Type B pancreatic cell (in vitro differentiated cells): ENCODE data around the gene GPR4. TPM values are rescaled to one million over a fixed set of nuclear protein-coding genes. Genes with fewer than 3 reads are reported as not detected.
"Not testable (repeated sequence)": the region's sequence is repeated elsewhere in the genome, so short reads cannot be mapped to it uniquely, and the experiment has no call there.

Experiments
- DNase-seq: peaks from one replicate; pipeline ENCODE4 v3.0.0; 2021; ENCODE audit warnings: mixed read lengths; ENCODE audit not compliant: unreplicated experiment; ENCODE audit errors: extremely low spot score
- H3K27ac Mint-ChIP-seq: 2 replicates; pipeline ENCODE4 v1.8.0; 2021; ENCODE audit warnings: mild to moderate bottlenecking, mixed read lengths
- H3K27me3 Mint-ChIP-seq: 2 replicates; pipeline ENCODE4 v1.8.0; 2021; ENCODE audit warnings: mixed read lengths
- H3K36me3 Mint-ChIP-seq: 2 replicates; pipeline ENCODE4 v1.8.0; 2021; ENCODE audit warnings: mixed read lengths
- H3K4me1 Mint-ChIP-seq: one replicate; pipeline ENCODE4 v1.8.0; 2021; ENCODE audit warnings: mixed read lengths; ENCODE audit not compliant: unreplicated experiment
- H3K4me3 Mint-ChIP-seq: 2 replicates; pipeline ENCODE4 v1.8.0; 2021; ENCODE audit warnings: mild to moderate bottlenecking, mixed read lengths
- H3K9me3 Mint-ChIP-seq: 2 replicates; pipeline ENCODE4 v1.8.0; 2021; ENCODE audit warnings: mixed read lengths
- CTCF ChIP-seq: fragments of 200-600 bp; sonication (generic); conservative IDR thresholded peaks from 2 replicates; pipeline ENCODE4 v1.5.0; 2021; ENCODE audit warnings: antibody characterized with exemption, mild to moderate bottlenecking
- total RNA-seq: library from RNA; stranded (reverse); gene quantifications from 2 replicates; pipeline ENCODE4 v1.2.1, GENCODE V29; 2021; ENCODE audit warnings: low replicate concordance

The GPR4 gene
- total RNA-seq, 1 donor from 2014 or later = not detected

- no peak overlapping the region for H3K27ac Mint-ChIP-seq
- no peak for DNase-seq
- no peaks in the 10 kb centered on the region for H3K9me3 Mint-ChIP-seq
- no peak for TF ChIP-seq CTCF
- H3K4me1 Mint-ChIP-seq = peaks cover 4% of the 10 kb centered on the region
- H3K4me3 Mint-ChIP-seq = no peak overlapping the region
- H3K27me3 Mint-ChIP-seq = no peaks in the 10 kb centered on the region
- H3K36me3 Mint-ChIP-seq = peaks cover 4% of the 10 kb centered on the region
Measured at GRCh38 chr19:45630463-45630862, 28.5 kb upstream of the GPR4 start.

- H3K27me3 Mint-ChIP-seq = no peaks in the 10 kb centered on the region
- DNase-seq = no peak
- H3K27ac Mint-ChIP-seq = no peak overlapping the region
- TF ChIP-seq CTCF = no peak
- no peak overlapping the region for H3K4me3 Mint-ChIP-seq
- no peaks in the 10 kb centered on the region for H3K9me3 Mint-ChIP-seq
- peaks cover 4% of the 10 kb centered on the region for H3K4me1 Mint-ChIP-seq
- H3K36me3 Mint-ChIP-seq = peaks cover 4% of the 10 kb centered on the region
Measured at GRCh38 chr19:45629704-45630103, 27.7 kb upstream of the GPR4 start.

- not testable (repeated sequence) for H3K27ac Mint-ChIP-seq, H3K9me3 Mint-ChIP-seq, H3K4me1 Mint-ChIP-seq, DNase-seq, H3K4me3 Mint-ChIP-seq, H3K27me3 Mint-ChIP-seq
- H3K36me3 Mint-ChIP-seq = peaks cover 11% of the 10 kb centered on the region
Measured at GRCh38 chr19:45628219-45628618, 26.2 kb upstream of the GPR4 start.

- peaks cover 13% of the 10 kb centered on the region for H3K36me3 Mint-ChIP-seq
- no peaks in the 10 kb centered on the region for H3K9me3 Mint-ChIP-seq
- H3K4me1 Mint-ChIP-seq = no peaks in the 10 kb centered on the region
- no peak overlapping the region for H3K4me3 Mint-ChIP-seq
- no peak for DNase-seq
- no peak overlapping the region for H3K27ac Mint-ChIP-seq
- H3K27me3 Mint-ChIP-seq = no peaks in the 10 kb centered on the region
- no peak for TF ChIP-seq CTCF
Measured at GRCh38 chr19:45623984-45624383, 22.0 kb upstream of the GPR4 start.

GRCh38 chr19:45621976-45622503 lies 20.0 kb upstream of the GPR4 start:
- TF ChIP-seq CTCF = no peak
- DNase-seq = no peak
- Mint-ChIP-seq H3K4me1 (no peaks in the 10 kb centered on the region), H3K36me3 (peaks cover 13% of the 10 kb centered on the region), H3K4me3 (no peak overlapping the region), H3K27ac (no peak overlapping the region), H3K27me3 (no peaks in the 10 kb centered on the region), H3K9me3 (no peaks in the 10 kb centered on the region)

- no peak overlapping the region for H3K4me3 Mint-ChIP-seq
- DNase-seq = no peak
- TF ChIP-seq CTCF = no peak
- H3K9me3 Mint-ChIP-seq = no peaks in the 10 kb centered on the region
- H3K4me1 Mint-ChIP-seq = no peaks in the 10 kb centered on the region
- H3K27me3 Mint-ChIP-seq = no peaks in the 10 kb centered on the region
- H3K27ac Mint-ChIP-seq = no peak overlapping the region
- H3K36me3 Mint-ChIP-seq = peaks cover 13% of the 10 kb centered on the region
Measured at GRCh38 chr19:45621389-45621788, 19.4 kb upstream of the GPR4 start.
